ENCODE measurements around the gene THSD4.

- no peak for TF ChIP-seq FOXP2 (optimal IDR thresholded peaks at IDR 0.05; ENCODE audit: control extremely low read depth, extremely low read length, insufficient read depth)
- TF ChIP-seq EZH2 (IDR thresholded peaks at IDR 0.05): no peak
Observed at GRCh38 chr15:71425388-71425787, 310.1 kb downstream of the THSD4 start.

Measured in SK-N-MC (cell line).